NCI-H1048 (cell line): ENCODE data around the gene AK8.
"Not testable (repeated sequence)": the region's sequence is repeated elsewhere in the genome, so short reads cannot be mapped to it uniquely, and the experiment has no call there.

ENCODE experiments used
- DNase-seq: peaks from one replicate; lab custom pipeline; 2025; lab: John Stamatoyannopoulos, UW

The AK8 gene

GRCh38 chr9:132797861-132798659, 80.0 kb downstream of the AK8 start:
- DNase-seq, result no peak

GRCh38 chr9:132795511-132796303, 82.4 kb downstream of the AK8 start:
- no peak for DNase-seq

GRCh38 chr9:132794730-132795380, 83.2 kb downstream of the AK8 start:
- DNase-seq, result no peak

GRCh38 chr9:132793606-132794580, 84.2 kb downstream of the AK8 start:
- DNase-seq, result no peak

GRCh38 chr9:132792547-132792946, 85.5 kb downstream of the AK8 start:
- DNase-seq, result no peak

DNA sequence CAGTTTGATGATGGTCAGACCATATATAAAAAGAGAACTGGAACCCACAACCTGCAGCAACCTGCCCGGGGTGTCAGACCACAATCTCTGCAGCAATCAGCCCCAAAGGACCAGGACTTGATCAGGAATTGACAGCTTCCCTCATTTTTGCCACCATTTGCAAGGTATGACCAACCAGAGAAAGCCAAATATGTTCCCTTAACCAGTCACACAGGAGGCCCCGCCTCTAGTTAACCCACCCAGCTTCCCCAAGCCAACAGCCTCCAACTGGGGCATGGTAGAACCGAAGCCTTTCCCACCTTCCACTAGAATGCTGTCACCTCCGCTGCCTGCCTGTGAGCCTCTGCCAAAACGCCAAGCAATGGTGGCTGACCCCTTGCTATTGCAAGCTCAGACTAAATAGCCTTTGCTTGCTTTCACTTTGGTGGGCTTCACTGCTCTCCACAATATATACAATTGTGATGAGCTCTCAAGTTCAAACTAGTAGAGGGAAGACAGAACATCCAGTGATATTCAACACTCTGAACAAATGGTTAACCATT, 86.3 kb downstream of the AK8 start:
- DNase-seq, result no peak

DNA sequence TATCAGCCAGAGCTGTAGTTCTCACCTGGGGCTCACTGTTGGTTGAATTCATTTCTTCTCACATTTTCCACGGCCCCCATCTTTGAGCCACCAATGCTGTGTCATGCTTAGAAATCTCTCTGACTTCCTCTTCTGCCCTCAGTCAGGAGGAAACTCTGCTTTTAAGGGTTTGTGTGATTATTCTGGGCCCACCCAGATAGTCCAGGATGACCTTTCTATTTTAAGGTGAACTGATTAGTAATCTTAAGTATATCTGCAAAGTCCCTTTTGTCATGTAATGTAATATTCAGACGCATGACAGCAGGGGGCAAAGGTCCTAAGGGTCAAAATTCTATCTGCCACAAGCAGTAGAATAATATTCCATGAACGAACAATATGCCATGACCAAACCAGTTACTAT, 88.4 kb downstream of the AK8 start:
- DNase-seq, result no peak

GRCh38 chr9:132788378-132788777, 89.7 kb downstream of the AK8 start:
- DNase-seq, result no peak

DNA sequence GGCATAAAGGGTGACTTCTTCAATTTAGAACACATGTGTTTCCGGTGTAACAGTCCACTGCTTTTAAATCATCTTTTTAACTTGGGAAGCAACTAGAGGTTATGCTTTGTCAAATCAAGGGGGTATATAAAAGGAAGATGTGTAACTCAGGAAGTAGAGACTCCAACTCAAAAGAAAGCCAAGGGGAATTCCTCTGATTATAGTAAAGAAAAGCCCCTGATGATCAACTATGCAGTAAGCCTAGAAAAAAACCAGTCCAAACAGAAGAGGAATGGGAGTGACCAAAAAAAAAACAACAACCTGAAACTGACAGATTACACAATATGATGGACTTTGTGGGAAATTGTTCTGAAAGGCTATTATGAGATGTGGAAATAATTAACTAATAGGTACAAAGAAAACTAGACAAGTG, 90.3 kb downstream of the AK8 start:
- no peak for DNase-seq

GRCh38 chr9:132784286-132784830, 93.7 kb downstream of the AK8 start:
- no peak for DNase-seq

DNA sequence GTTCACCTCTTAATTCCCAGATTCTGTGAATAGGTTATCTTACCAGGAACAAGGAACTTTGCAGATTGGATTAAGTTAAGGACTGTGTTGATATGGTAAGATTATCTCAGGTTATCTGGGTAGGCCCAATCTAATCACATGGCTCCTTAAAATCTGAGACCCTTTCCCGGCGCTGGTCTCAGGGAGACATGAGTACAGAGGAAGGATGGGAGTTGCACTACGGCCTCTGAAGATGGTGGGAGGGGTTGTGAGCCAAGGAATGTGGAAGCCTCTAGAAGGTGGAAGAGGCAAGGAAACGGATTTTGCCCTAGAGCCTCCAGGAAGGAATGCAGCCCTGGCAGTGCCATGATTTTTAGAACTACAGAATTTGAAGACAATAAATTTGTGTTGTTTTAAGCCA, 95.1 kb downstream of the AK8 start:
- no peak for DNase-seq

DNA sequence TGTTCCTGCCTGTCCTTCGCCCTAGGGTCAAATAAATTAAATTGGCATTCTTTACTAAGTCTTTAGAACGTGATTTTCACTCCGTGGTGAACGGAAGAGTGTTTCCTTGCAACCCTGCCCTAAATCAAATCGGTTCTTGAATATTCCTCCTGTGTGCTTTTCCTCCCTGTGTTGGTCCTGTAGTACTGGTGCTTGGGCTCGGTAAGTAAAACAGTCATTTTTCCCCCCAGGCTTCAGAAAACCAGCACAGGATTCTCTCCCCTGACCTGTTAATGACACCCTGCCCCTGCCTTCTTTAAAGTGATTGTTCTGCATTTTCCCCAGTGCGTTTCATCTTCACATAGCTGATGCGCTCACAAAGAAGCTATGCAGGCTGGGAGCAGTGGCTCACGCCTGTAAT, 96.0 kb downstream of the AK8 start:
- no peak for DNase-seq

DNA sequence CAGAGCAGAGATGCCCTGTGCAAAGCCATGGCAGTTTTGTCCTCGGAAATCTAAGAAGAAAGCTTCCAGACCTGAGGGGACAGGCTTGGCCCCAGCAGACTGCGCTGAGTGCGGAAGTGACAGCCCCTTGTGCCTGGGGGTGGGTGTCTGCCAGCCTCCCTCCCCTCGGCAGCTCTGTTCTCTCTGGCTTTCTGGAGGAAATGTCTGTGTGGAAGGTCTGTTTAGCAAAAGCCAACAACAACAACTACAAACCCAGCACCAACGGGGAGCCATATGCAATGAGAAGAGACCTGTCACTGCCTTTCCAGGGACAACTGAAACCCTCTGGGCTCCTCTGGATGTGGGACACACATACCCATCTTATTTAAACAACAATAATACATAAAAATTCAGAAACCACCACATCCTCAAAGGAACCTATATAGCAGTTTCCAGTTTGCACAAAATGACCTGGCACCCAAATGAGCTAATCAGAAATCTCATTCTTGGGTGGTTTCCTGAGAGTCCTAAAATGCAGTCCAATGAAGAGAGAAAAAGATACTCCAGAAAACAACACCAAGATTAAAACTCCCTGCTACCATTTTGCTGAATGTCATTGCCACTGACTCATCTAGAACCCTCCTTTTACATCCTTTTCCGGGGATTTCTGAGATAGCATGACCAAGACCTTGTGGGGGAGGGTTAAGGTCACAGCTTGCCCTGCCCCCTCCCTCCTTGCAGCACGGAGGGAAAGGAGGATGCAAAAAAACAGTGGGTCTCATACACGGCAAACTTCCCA, 97.7 kb downstream of the AK8 start:
- DNase-seq, result no peak

DNA sequence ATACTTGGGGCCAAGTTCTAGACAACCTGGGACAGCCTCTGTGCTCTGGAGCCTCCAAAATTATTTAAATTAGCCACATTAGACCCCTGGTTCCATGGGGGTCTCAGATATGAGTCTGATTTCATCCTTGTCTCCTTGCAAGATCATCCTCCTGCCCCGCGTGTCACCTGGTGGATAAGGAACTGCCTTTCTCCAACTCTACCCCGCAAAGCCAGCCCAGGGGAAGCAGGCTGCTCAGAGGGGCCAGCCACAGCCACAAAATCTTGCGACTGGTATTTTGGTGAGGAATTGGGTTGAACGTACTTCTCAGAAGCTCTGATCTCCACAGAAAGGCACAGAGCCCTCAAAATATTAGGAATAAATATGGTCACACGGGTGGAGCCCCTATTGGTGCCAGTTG, 101.2 kb downstream of the AK8 start:
- no peak for DNase-seq

- no peak for DNase-seq
Measured at GRCh38 chr9:132776268-132776667, 101.8 kb downstream of the AK8 start.

DNA sequence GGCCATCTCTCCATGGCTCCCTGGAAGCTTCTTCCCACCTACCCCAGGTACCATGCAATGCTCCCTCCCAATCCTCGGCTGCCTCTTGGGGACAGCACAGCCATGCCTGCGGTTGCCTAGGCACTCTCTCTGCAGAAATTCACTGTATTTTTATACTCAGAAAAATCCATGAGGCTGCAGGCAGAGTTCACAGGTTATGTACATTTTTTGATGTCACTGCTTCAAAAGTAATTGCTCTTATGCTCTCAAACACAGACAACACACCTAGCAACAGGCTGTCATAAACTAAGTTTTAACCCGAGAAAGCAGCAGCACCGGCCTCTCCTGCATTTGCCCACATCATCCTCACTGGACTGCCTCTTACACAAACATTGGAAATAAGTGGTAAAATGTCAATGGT, 102.4 kb downstream of the AK8 start:
- DNase-seq, result no peak

DNA sequence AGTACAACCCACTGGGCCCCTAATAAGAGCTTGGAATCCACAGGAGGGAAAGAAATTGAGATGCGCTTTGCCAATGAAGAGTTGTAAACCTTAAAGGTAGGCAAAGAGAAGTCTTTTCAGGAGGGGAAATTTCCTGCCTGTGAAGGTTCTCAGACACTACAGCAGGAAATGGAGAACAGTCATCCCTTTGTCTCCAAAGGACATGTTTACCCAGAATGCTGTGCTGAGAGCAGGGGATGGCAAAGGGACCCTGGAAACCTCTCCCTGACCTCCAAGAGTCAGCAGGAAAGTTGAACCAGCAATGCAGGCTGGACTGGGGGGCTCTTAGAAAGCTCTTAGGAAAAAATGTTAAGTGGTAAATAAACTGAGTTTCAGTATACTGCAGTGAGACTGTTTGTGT, 103.2 kb downstream of the AK8 start:
- DNase-seq, result no peak

- no peak for DNase-seq
Measured at GRCh38 chr9:132773764-132774339, 104.2 kb downstream of the AK8 start.

GRCh38 chr9:132773093-132773492, 105.0 kb downstream of the AK8 start:
- DNase-seq, result no peak

DNA sequence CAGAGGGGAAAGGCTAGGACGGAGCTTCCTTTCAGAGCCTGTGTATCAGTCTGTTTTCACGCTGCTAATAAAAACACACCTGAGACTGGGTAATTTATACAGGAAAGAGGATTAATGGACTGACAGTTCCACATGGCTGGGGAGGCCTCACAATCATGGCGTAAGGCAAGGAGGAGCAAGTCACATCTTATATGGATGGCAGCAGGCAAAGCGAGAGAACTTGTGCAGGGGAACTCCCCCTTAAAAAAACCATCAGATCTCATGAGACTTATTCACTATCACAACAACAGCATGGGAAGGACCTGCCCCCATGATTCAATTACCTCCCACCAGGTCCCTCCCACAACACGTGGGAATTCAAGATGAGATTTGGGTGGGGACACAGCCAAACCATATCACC, 106.3 kb downstream of the AK8 start:
- not testable (repeated sequence) for DNase-seq
